Coronary artery (tissue), 2 donors: ENCODE data around the gene ASB13.
"Not testable (repeated sequence)": the region's sequence is repeated elsewhere in the genome, so short reads cannot be mapped to it uniquely, and the experiment has no call there.

Experiments used
- DNase-seq: peaks from one replicate; pipeline ENCODE4 v3.0.0-alpha.2; 2017; ENCODE audit warnings: low spot score
- H3K27ac ChIP-seq, 2 donors: fragments of 200-600 bp; sonication (generic); one replicate each; pipeline ENCODE4 v1.5.1; 2016 to 2019
- H3K4me3 ChIP-seq: fragments of 200-600 bp; sonication (generic); 2 replicates; pipeline ENCODE4 v1.5.1; 2016; ENCODE audit warnings: mild to moderate bottlenecking, moderate library complexity
- TF ChIP-seq, protein P1 (sequence below): fragments of 200-600 bp; sonication (generic); IDR thresholded peaks from one replicate; pipeline ENCODE4 v1.5.1; 2019; ENCODE audit warnings: antibody characterized with exemption

The ASB13 gene

DNA sequence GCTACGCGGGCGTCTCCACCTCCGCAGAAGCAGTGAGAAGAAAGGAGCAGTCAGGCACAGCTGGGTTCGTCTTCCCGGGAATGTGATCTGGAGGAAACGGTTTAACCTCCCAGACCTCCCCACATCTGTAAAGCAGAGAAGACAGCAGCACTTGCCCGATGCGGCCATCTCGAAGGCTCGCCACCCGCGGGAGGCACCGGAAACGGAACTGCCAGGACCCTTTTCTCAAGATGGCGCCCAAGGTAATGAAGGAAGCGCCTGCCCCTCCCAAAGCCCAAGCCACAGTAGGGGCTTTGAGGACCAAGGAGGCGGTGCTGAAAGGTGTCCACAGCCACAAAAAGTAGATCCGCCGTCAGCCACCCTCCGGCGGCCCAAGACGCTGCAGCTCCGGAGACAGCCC, 41.7 kb downstream of the ASB13 start:
- DNase-seq = no peak
- TF ChIP-seq, protein P1, sequence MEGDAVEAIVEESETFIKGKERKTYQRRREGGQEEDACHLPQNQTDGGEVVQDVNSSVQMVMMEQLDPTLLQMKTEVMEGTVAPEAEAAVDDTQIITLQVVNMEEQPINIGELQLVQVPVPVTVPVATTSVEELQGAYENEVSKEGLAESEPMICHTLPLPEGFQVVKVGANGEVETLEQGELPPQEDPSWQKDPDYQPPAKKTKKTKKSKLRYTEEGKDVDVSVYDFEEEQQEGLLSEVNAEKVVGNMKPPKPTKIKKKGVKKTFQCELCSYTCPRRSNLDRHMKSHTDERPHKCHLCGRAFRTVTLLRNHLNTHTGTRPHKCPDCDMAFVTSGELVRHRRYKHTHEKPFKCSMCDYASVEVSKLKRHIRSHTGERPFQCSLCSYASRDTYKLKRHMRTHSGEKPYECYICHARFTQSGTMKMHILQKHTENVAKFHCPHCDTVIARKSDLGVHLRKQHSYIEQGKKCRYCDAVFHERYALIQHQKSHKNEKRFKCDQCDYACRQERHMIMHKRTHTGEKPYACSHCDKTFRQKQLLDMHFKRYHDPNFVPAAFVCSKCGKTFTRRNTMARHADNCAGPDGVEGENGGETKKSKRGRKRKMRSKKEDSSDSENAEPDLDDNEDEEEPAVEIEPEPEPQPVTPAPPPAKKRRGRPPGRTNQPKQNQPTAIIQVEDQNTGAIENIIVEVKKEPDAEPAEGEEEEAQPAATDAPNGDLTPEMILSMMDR = no peak
- Histone ChIP-seq H3K27ac (no peak overlapping the region), H3K4me3 (no peak overlapping the region)

DNA sequence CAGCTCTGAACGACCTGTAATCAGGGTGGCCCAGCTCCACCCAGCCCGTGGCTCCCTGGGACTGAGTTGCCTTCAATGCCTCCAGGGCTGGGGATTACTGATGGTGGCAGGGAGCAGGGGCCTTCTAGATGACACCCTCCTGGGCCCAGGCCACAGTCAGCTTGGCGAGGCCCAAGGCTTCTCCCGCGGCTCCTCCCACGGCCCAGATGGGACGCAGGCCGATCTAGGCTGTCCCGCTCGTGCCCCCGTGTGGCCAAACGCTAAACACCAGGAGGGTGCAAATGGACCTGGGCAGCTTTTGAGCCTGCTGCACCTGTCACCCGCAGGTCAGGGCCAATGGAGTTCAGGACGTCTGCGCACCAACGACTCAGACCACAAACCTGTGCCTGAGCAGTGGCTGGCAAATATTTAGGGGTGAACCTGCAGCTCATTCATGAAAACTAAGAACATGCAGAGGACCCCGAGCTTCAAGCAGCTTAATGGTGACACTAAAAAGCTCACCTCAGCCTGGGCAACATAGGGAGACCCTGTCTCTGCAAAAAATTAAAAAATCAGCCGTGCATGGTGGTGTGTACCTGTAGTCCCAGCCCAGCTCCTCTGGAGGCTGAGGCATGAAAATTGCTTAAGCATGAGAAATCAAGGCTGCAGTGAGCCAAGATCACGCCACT, 43.2 kb downstream of the ASB13 start:
- H3K4me3 ChIP-seq = no peak overlapping the region
- peak overlapping the region; percentile 40 to 76 for H3K27ac ChIP-seq
- TF ChIP-seq, protein P1 = peak; percentile 74
- DNase-seq = peak; percentile 90

DNA sequence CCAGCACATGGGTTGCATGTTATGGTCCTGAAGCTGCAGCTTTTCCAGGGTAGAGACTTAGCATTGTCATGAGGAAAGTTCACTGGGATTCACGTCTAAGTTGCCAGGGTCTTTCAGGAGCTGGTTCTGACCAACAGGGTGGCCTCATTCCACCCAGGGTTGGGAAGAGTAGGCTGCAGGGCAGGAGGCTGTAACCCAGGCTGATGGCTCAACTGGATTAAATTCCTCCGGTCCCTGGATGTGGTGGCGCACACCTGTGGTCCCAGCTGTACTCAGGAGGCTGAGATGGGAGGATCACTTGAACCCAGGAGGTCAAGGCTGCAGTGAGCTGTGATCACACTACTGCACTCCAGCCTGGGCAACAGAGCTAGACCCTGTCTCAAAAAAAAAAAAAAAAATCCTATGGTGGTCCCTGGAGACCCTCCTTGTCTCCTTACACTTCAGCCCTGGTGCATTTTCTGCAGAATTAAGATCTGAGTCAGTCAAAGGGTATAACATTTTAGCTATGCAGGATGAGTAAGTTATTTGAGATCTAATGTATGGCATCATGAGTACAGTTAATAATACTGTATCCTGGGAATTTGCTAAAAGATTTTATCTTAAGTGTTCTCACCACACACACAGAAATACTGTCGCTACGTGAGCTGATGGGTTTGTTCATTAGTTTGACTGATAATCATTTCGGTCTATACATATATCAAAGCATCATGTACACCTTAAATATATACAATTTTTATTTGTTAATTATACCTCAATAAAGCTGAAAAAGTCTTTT, 44.0 kb downstream of the ASB13 start:
- DNase-seq = no peak
- TF ChIP-seq, protein P1 = no peak
- Histone ChIP-seq H3K27ac (peak overlapping the region; percentile 40 to 96), H3K4me3 (no peak overlapping the region)

DNA sequence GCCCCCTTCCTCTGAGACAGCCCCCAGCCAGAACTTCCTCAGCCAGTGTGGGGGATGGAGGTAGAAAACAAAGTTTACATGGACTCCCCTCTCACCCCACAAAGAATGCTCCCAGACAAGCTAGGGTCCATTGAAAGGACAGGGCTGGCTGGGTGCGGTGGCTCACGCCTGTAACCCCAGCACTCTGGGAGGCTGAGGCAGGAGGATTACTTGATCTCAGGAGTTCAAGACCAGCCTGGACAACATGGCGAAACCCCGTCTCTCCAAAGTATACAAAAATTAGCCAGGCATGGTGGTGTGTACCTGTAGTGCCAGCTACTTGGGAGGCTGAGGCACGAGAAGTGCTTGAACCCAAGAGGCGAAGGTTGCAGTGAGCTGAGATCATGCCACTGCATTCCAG, 45.0 kb downstream of the ASB13 start:
- not testable (repeated sequence) for DNase-seq, H3K4me3 ChIP-seq
- H3K27ac ChIP-seq = peak overlapping the region; percentile 80 to 96

DNA sequence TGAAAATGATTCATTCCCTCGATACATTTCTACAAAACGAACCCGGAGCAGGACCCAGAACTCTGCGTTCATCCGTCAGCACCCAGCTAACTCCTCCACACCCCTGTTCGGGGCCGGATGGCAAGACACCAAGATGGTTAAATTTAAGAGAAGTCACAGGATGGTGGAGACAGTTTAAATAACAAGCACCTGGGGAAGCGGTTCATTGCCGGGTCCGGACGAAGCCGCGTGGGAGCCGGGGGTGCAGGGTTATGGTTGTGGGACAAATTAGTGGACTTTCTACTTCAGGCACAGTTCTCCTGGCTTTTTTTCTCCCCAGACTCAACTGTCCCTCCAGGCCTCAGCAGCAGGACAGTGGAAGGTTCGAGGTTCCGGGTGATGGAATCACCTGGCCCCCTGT, 45.4 kb downstream of the ASB13 start:
- Histone ChIP-seq H3K4me3 (no peak overlapping the region), H3K27ac (peak overlapping the region; percentile 80 to 96)
- DNase-seq = no peak
- TF ChIP-seq, protein P1 = no peak

DNA sequence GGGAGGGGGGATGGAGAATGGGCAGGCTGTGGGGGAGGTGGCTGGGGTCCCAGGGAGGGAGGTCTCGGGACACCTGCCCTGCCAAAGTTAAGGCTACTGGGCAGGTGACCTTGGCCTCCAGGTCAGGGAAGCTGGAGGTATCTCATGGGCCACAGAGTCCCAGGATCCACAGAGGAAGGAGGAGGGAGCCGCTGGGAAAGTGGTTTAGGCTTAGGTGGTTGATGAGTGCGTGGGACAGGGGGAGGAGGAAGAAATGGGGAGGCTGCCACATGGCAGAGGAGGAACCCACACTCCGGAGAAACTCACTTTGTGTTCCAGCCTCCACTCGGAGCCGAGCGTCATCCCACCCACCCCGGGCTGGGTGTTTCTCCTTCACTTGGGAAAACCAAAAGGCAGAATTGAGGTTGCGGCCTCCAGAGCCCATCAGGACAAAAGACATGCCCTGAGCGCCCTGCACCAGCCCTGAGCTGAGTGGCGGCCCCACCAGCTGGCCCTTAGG, 46.1 kb downstream of the ASB13 start:
- no peak for DNase-seq
- Histone ChIP-seq H3K4me3 (no peak overlapping the region), H3K27ac (peak overlapping the region; percentile 80 to 96)
- TF ChIP-seq, protein P1 = no peak

DNA sequence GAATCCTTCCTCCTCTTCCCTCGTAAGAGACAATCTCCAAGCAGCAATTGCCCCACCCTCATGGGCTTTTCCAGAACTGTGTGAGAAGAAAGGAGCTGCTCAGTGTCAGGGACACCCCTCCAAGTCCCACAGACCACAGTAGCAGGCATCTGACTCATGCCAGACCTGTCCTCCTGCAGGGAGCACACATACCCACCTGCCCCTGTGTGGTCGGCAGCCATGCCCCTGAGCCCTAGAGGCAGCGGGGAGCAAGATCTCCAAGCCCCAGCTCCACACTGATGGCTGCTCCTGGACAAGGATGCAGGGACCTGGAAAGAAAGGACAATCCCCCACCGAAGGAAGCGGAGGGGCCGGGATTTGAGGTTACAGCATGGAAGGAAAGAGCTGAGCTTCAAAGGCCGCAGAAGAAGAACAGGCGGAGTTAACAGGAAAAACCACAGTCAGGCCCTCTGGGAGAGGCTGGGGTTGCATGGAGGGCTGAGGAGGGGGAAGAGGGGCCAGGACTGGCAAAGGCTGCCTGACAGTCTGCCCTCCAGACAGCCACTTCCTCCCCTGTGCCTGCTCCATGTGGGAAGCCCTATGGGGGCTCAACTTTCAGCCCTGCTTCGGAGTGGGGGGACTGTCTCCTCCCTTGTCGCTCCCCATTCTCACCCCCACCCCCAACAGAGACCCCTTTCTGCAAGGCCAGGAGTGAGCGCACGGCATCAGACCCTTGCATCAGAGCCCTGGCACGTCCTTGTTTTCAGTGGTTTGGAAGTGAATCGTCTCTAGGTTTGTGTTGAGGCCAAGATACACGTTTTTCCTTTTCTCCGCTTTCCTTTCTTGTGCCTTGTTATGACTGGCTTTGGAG, 46.8 kb downstream of the ASB13 start:
- H3K4me3 ChIP-seq = peak overlapping the region; percentile 28
- TF ChIP-seq, protein P1 = no peak
- H3K27ac ChIP-seq = peak overlapping the region; percentile 80 to 96
- no peak for DNase-seq
